H1 (cell line): Measurements from ENCODE around the gene UPF2. TPM values are rescaled to one million over a fixed set of nuclear protein-coding genes. Genes with fewer than 3 reads are reported as not detected.

Source experiments
- CTCF ChIA-PET: fragments of 300-600 bp; sonication (Branson Sonifier 250); formaldehyde crosslinking; loops from one replicate; lab custom pipeline; 2021; ENCODE audit not compliant: partially characterized antibody; lab: Charles Lee
- POLR2A ChIA-PET: fragments of 300-600 bp; sonication (Branson Sonifier 250); formaldehyde crosslinking; loops from one replicate; lab custom pipeline; 2021; ENCODE audit warnings: inconsistent platforms; ENCODE audit not compliant: partially characterized antibody; lab: Charles Lee
- DNase-seq, 2 experiments: peaks; one replicate each; pipeline versions ENCODE4 v3.0.0 to v3.0.0-alpha.2; 2010 to 2022; ENCODE audit warnings: low spot score in 2 of 2, low read depth in 1 of 2, mixed read lengths in 1 of 2
- FAIRE-seq: peaks from 2 replicates; lab custom pipeline; 2011; peaks lifted over from hg19 to GRCh38; lab: Jason Lieb, UNC
- H2AFZ ChIP-seq: 2 replicates; pipeline ENCODE4 v1.8.1; 2012; ENCODE audit warnings: low read length, inconsistent platforms
- H2AK5ac ChIP-seq: 2 replicates; pipeline ENCODE4 v1.6.1; 2013; ENCODE audit warnings: low read depth, low read length
- H2BK120ac ChIP-seq: replicated peaks from 2 replicates; pipeline ENCODE3; 2013; ENCODE audit warnings: low read depth, low read length, inconsistent platforms
- H2BK12ac ChIP-seq: 2 replicates; pipeline ENCODE4 v1.6.1; 2013; ENCODE audit warnings: low read depth, low read length
- H2BK15ac ChIP-seq: 2 replicates; pipeline ENCODE4 v1.6.1; 2013; ENCODE audit warnings: low read length
- H2BK20ac ChIP-seq: 2 replicates; pipeline ENCODE4 v1.6.1; 2013; ENCODE audit warnings: low read length
- H2BK5ac ChIP-seq: 2 replicates; pipeline ENCODE4 v1.6.1; 2013; ENCODE audit warnings: low read depth, low read length
- H3K14ac ChIP-seq: 2 replicates; pipeline ENCODE4 v1.6.1; 2013; ENCODE audit warnings: inconsistent platforms; ENCODE audit not compliant: insufficient read length
- H3K18ac ChIP-seq: 2 replicates; pipeline ENCODE4 v1.6.1; 2013; ENCODE audit warnings: low read length; ENCODE audit errors: extremely low read depth
- H3K23ac ChIP-seq: 2 replicates; pipeline ENCODE4 v1.6.1; 2013; ENCODE audit warnings: inconsistent platforms; ENCODE audit not compliant: insufficient read length
- H3K23me2 ChIP-seq: 2 replicates; pipeline ENCODE4 v1.6.1; 2013; ENCODE audit warnings: low read depth, low read length
- H3K27ac ChIP-seq: 2 replicates; pipeline ENCODE4 v1.6.1; 2011; ENCODE audit warnings: low read depth, low read length, inconsistent platforms
- H3K27me3 ChIP-seq, 4 experiments: replicated peaks in 1 of 4; 1 replicate in 1 of 4; 2 replicates in 3 of 4; pipeline versions ENCODE4 v1.6.1 to v1.8.1; 2011 to 2013; ENCODE audit warnings: low read length in 3 of 4, mild to moderate bottlenecking in 3 of 4, inconsistent platforms in 2 of 4, mixed read lengths in 2 of 4, moderate library complexity in 1 of 4; ENCODE audit not compliant: control insufficient read depth in 3 of 4, insufficient read depth in 3 of 4; ENCODE audit errors: extremely low read depth in 1 of 4
- H3K36me3 ChIP-seq, 4 experiments: 2 replicates each; pipeline versions ENCODE4 v1.6.1 to v1.8.1; 2011 to 2013; ENCODE audit warnings: mild to moderate bottlenecking in 4 of 4, low read length in 3 of 4, moderate library complexity in 2 of 4, control low read depth in 1 of 4, inconsistent platforms in 1 of 4; ENCODE audit not compliant: insufficient read depth in 4 of 4, control insufficient read depth in 2 of 4
- H3K4ac ChIP-seq: replicated peaks from 2 replicates; pipeline ENCODE3; 2013; ENCODE audit warnings: low read length, low read depth, mixed read lengths, inconsistent platforms; ENCODE audit not compliant: insufficient read length
- H3K4me1 ChIP-seq, 4 experiments: replicated peaks in 1 of 4; 1 replicate in 1 of 4; 2 replicates in 3 of 4; pipeline versions ENCODE4 v1.6.1 to v1.8.1; 2011 to 2013; ENCODE audit warnings: low read length in 3 of 4, inconsistent platforms in 2 of 4, mixed read lengths in 1 of 4; ENCODE audit not compliant: insufficient read depth in 4 of 4, control insufficient read depth in 3 of 4
- H3K4me2 ChIP-seq, 2 experiments: 2 replicates each; pipeline versions ENCODE4 v1.6.1 to v1.8.1; 2011 to 2013; ENCODE audit warnings: low read depth in 2 of 2, low read length in 2 of 2, control low read depth in 1 of 2, inconsistent platforms in 1 of 2, mild to moderate bottlenecking in 1 of 2; ENCODE audit not compliant: insufficient read depth in 1 of 2
- H3K4me3 ChIP-seq, 4 experiments: fragments of 200-600, 300-600 bp in 1 of 4; sonication (generic), shearing (Covaris generic), sonication (Bioruptor Twin) in 1 of 4; 2 replicates each; pipeline versions ENCODE4 v1.5.1 to v1.8.1; 2011 to 2016; ENCODE audit warnings: low read length in 4 of 4, low read depth in 3 of 4, control low read depth in 2 of 4, inconsistent platforms in 2 of 4, mild to moderate bottlenecking in 2 of 4, mixed read lengths in 1 of 4, moderate library complexity in 1 of 4; ENCODE audit not compliant: insufficient read depth in 2 of 4; ENCODE audit errors: extremely low read depth in 1 of 4
- H3K56ac ChIP-seq: replicated peaks from 2 replicates; pipeline ENCODE3; 2013; ENCODE audit warnings: low read depth, mild to moderate bottlenecking, mixed read lengths, low read length, inconsistent platforms; ENCODE audit not compliant: insufficient read length
- H3K79me1 ChIP-seq: 2 replicates; pipeline ENCODE4 v1.6.1; 2013; ENCODE audit warnings: low read depth, low read length, control low read depth
- H3K79me2 ChIP-seq, 2 experiments: 2 replicates each; pipeline versions ENCODE4 v1.6.1 to v1.8.1; 2012 to 2013; ENCODE audit warnings: low read length in 2 of 2, mild to moderate bottlenecking in 2 of 2, inconsistent platforms in 1 of 2; ENCODE audit not compliant: insufficient read depth in 2 of 2, control insufficient read depth in 1 of 2
- H3K9ac ChIP-seq, 4 experiments: replicated peaks in 1 of 4; 1 replicate in 1 of 4; 2 replicates in 3 of 4; pipeline versions ENCODE4 v1.6.1 to v1.8.1; 2011 to 2013; ENCODE audit warnings: low read depth in 3 of 4, low read length in 3 of 4, control low read depth in 2 of 4, mild to moderate bottlenecking in 2 of 4, moderate library complexity in 2 of 4, inconsistent platforms in 1 of 4; ENCODE audit errors: extremely low read depth in 1 of 4
- H3K9me3 ChIP-seq, 2 experiments: 2 replicates each; pipeline versions ENCODE4 v1.6.1 to v1.8.1; 2012 to 2013; ENCODE audit warnings: mild to moderate bottlenecking in 2 of 2, moderate library complexity in 2 of 2, control low read depth in 1 of 2, inconsistent platforms in 1 of 2, low read depth in 1 of 2, low read length in 1 of 2, mixed read lengths in 1 of 2; ENCODE audit not compliant: insufficient read depth in 2 of 2
- H4K20me1 ChIP-seq, 2 experiments: replicated peaks in 1 of 2; 2 replicates each; pipeline versions ENCODE3 to v1.8.1; 2011 to 2013; ENCODE audit warnings: inconsistent platforms in 2 of 2, low read length in 2 of 2, mild to moderate bottlenecking in 1 of 2; ENCODE audit not compliant: insufficient read depth in 2 of 2, control insufficient read depth in 1 of 2
- H4K5ac ChIP-seq: 2 replicates; pipeline ENCODE4 v1.6.1; 2013; ENCODE audit warnings: low read length, low read depth, mixed read lengths, inconsistent platforms; ENCODE audit not compliant: insufficient read length
- H4K8ac ChIP-seq: 2 replicates; pipeline ENCODE4 v1.8.0; 2013; ENCODE audit warnings: mild to moderate bottlenecking, moderate library complexity, low read length, inconsistent platforms; ENCODE audit not compliant: insufficient read depth; ENCODE audit errors: extremely low read depth
- H4K91ac ChIP-seq: replicated peaks from 2 replicates; pipeline ENCODE3; 2013; ENCODE audit warnings: low read length, mixed read lengths, inconsistent platforms; ENCODE audit not compliant: insufficient read length
- CEBPB ChIP-seq: IDR thresholded peaks from 2 replicates; pipeline ENCODE4 v1.6.1; 2012; ENCODE audit warnings: low read depth, low read length
- GABPA ChIP-seq: IDR thresholded peaks from 2 replicates; pipeline ENCODE4 v1.6.1; 2011; ENCODE audit warnings: mild to moderate bottlenecking, low read length, moderate library complexity, borderline replicate concordance; ENCODE audit not compliant: insufficient read depth
- GTF2F1 ChIP-seq: IDR thresholded peaks from 2 replicates; pipeline ENCODE4 v1.6.1; 2012; ENCODE audit warnings: low read depth, low read length, improper control_type of control experiment, borderline replicate concordance
- KDM1A ChIP-seq: fragments of 200-600, 300-600 bp; sonication (generic); IDR thresholded peaks from 2 replicates; pipeline ENCODE4 v1.7.1; 2016; ENCODE audit warnings: mild to moderate bottlenecking, low read length, borderline replicate concordance
- POU5F1 ChIP-seq: IDR thresholded peaks from 2 replicates; pipeline ENCODE4 v1.6.1; 2011; ENCODE audit warnings: low read depth, mild to moderate bottlenecking, low read length, moderate library complexity
- RBBP5 ChIP-seq: IDR thresholded peaks from 2 replicates; pipeline ENCODE4 v1.7.1; 2012; ENCODE audit warnings: low read depth, mild to moderate bottlenecking, inconsistent platforms, low read length, moderate library complexity, borderline replicate concordance
- SAP30 ChIP-seq: fragments of 300-600 bp; sonication (generic); IDR thresholded peaks from 2 replicates; pipeline ENCODE4 v1.7.1; 2012; ENCODE audit warnings: low read length, moderate library complexity, mild to moderate bottlenecking, inconsistent platforms; ENCODE audit not compliant: insufficient read depth, insufficient replicate concordance
- SIX5 ChIP-seq: IDR thresholded peaks from 2 replicates; pipeline ENCODE4 v1.6.1; 2011; ENCODE audit warnings: mild to moderate bottlenecking, low read depth, low read length
- SRF ChIP-seq: IDR thresholded peaks from 2 replicates; pipeline ENCODE4 v1.6.1; 2011; ENCODE audit warnings: mild to moderate bottlenecking, low read depth, low read length, moderate library complexity
- TAF7 ChIP-seq: optimal IDR thresholded peaks from 2 replicates; pipeline ENCODE3; 2011; ENCODE audit warnings: low read depth, mild to moderate bottlenecking, inconsistent platforms, low read length, moderate library complexity, borderline replicate concordance
- WGBS, 2 experiments: shearing (Covaris generic) in 1 of 2; methylation state at CpG; one replicate each; pipeline versions ENCODE4 v1.1.6 to v1.1.7; 2013 to 2015; ENCODE audit warnings: low lambda C conversion rate in 2 of 2, mixed read lengths in 2 of 2, inconsistent platforms in 1 of 2, low coverage in 1 of 2, missing lambda C conversion rate in 1 of 2; ENCODE audit not compliant: insufficient replicate concordance in 2 of 2, insufficient coverage in 1 of 2, insufficient read length in 1 of 2; ENCODE audit errors: extremely low coverage in 1 of 2, missing lambda C conversion rate in 1 of 2; 5-methylcytosine and 5-hydroxymethylcytosine counted together
- polyA plus RNA-seq, 7 experiments: library from polyadenylated mRNA; depleted of rRNA in 3 of 7; stranded (reverse) in 5 of 7; unstranded in 2 of 7; fragments of >200 nt in 5 of 7; fragments of 200-250 nt in 2 of 7; gene quantifications; 1 replicate in 5 of 7; 2 replicates in 1 of 7; 4 replicates in 1 of 7; pipeline versions ENCODE4 v1.2.1 to v1.2.3, GENCODE V29; 2011 to 2013; ENCODE audit warnings: missing spikeins in 2 of 7, mixed read lengths in 2 of 7
- total RNA-seq: library from RNA; stranded (reverse); fragmentation: NEBNext Ultra II Directional; extraction: Animal tissue kit (Norgen Biotek cat#: 25700); gene quantifications from 2 replicates; pipeline ENCODE4 v1.2.1, GENCODE V29; 2021

The UPF2 gene
- total and polyA plus RNA-seq, 2 of the 8 experiments (the other 6 are each of a cell fraction or from before 2014, with no cell fraction given) = 6.2 to 32.8 TPM

DNA sequence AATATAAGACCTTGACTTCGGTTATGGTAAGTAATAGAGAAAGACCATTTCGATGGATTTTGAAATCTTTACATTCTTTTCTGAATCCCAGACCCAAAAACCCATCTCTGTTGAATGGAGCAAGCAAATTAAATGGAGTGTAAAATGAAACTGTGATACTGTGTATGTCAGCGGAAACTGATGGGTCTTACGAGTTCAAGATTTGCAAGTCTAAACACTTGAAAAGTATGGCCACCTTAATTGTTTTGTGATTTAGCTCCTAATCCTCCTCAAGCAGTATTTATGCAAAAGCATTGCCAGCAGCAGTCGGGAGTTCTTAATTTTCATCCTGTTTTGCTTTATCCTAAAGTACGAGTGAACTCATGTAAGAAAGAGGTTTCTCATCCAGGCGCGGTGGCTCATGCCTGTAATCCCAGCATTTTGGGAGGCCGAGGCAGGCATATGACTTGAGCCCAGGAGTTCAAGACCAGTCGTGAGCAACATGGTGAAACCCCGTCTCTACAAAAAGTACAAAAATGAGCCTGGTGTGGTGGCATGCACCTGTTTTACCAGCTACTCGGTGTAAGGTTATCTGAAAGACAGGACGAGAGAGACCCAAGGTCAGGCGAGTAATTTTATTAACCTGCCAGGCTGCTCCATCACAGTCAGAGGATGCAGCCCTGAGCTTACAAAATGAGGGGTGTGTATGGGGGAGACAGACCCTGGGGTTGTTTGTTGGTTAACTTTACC, 20.3 kb upstream of the UPF2 start:
- TF ChIP-seq SAP30 (no peak), KDM1A (no peak), TAF7 (no peak), POU5F1 (no peak), GTF2F1 (no peak), RBBP5 (no peak), SRF (no peak), GABPA (no peak), CEBPB (no peak), SIX5 (no peak)
- no peaks in the 10 kb centered on the region for H3K79me2 ChIP-seq
- H3K79me1 ChIP-seq = no peaks in the 10 kb centered on the region
- ChIA-PET POLR2A (interaction anchor here (1.4 kb wide), 1 partner anchor 20 kb away, joined by 6 read pairs; the partner anchor contains the start of gene UPF2), CTCF (no interaction called here)
- no peak for DNase-seq
- H3K27me3 ChIP-seq = no peaks in the 10 kb centered on the region
- H2AFZ ChIP-seq = peak overlapping the region; percentile 36; the same call in 1 of the 2 replicates
- no peak overlapping the region for H3K4me2 ChIP-seq
- no peak for FAIRE-seq
- H4K91ac ChIP-seq = no peak overlapping the region
- H4K5ac ChIP-seq = no peak overlapping the region
- no peak overlapping the region for H3K18ac ChIP-seq
- H2BK120ac ChIP-seq = no peak overlapping the region
- no peak overlapping the region for H3K23ac ChIP-seq
- H3K9ac ChIP-seq = no peak overlapping the region
- WGBS, 2 experiments = 89% methylated on average over 14 of the region's 14 CpGs; no CpG with 5 or more reads in 1 of the 2 experiments
- no peak overlapping the region for H3K14ac ChIP-seq
- no peak overlapping the region for H3K56ac ChIP-seq
- H3K23me2 ChIP-seq = no peaks in the 10 kb centered on the region; the same call in 1 of the 2 replicates
- H3K4me3 ChIP-seq = no peak overlapping the region
- H3K27ac ChIP-seq = no peak overlapping the region
- H3K4me1 ChIP-seq = peaks cover 0 to 3% (median 0%) of the 10 kb centered on the region in 4 experiments; a peak in 1 of 7 replicates
- H4K20me1 ChIP-seq = no peaks in the 10 kb centered on the region
- H2BK12ac ChIP-seq = no peak overlapping the region
- H3K4ac ChIP-seq = no peak overlapping the region
- no peak overlapping the region for H2BK15ac ChIP-seq
- H3K36me3 ChIP-seq = no peaks in the 10 kb centered on the region
- H2AK5ac ChIP-seq = no peak overlapping the region
- no peak overlapping the region for H2BK20ac ChIP-seq
- H4K8ac ChIP-seq = no peak overlapping the region
- no peaks in the 10 kb centered on the region for H3K9me3 ChIP-seq
- H2BK5ac ChIP-seq = no peak overlapping the region
